BJ (cell line): ENCODE data around the gene MRPL27. TPM values are rescaled to one million over a fixed set of nuclear protein-coding genes. Genes with fewer than 3 reads are reported as not detected.
"Not testable (repeated sequence)": the region's sequence is repeated elsewhere in the genome, so short reads cannot be mapped to it uniquely, and the experiment has no call there.

Experiments used
- CTCF ChIA-PET: fragments of 350-600 bp; formaldehyde crosslinking; extraction: SDS; loops from one replicate; lab custom pipeline; 2021; ENCODE audit warnings: antibody characterized with exemption, inconsistent platforms; lab: Yijun Ruan, JAX
- POLR2A ChIA-PET: fragments of 300-600 bp; sonication (Branson Sonifier 250); formaldehyde crosslinking; extraction: SDS; loops from one replicate; lab custom pipeline; 2021; ENCODE audit warnings: antibody characterized with exemption; lab: Charles Lee
- DNase-seq: peaks from one replicate; pipeline ENCODE4 v3.0.0-alpha.2; 2011; ENCODE audit warnings: low read depth
- H3K27me3 ChIP-seq: 2 replicates; pipeline ENCODE4 v1.6.0; 2011; ENCODE audit warnings: low read length; ENCODE audit not compliant: control insufficient read depth, insufficient read depth
- H3K36me3 ChIP-seq: 2 replicates; pipeline ENCODE4 v1.5.1; 2011; ENCODE audit warnings: low read length; ENCODE audit not compliant: control insufficient read depth, insufficient read depth
- H3K4me3 ChIP-seq: 2 replicates; pipeline ENCODE4 v1.5.1; 2011; ENCODE audit warnings: low read depth, mild to moderate bottlenecking, control low read depth, low read length
- CTCF ChIP-seq: IDR thresholded peaks from 2 replicates; pipeline ENCODE4 v1.5.1; 2011; ENCODE audit warnings: low read depth, mild to moderate bottlenecking, control low read depth, inconsistent platforms, low read length, moderate library complexity; ENCODE audit not compliant: insufficient read depth
- polyA plus RNA-seq: library from polyadenylated mRNA; depleted of rRNA; stranded (reverse); fragments of >200 nt; gene quantifications from 2 replicates; pipeline ENCODE4 v1.2.3, GENCODE V29; 2011

Gene MRPL27
- polyA plus RNA-seq, 1 experiment = 142 TPM

- no peaks in the 10 kb centered on the region for H3K36me3 ChIP-seq
- H3K4me3 ChIP-seq = no peak overlapping the region
- no peak for TF ChIP-seq CTCF
- H3K27me3 ChIP-seq = no peaks in the 10 kb centered on the region
- no peak for DNase-seq
- ChIA-PET CTCF (no interaction called here), POLR2A (no interaction called here)
Observed at GRCh38 chr17:50414808-50415207, 41.8 kb upstream of the MRPL27 start.

GRCh38 chr17:50412188-50412732 is 39.3 kb upstream of the MRPL27 start:
- H3K27me3 ChIP-seq = no peaks in the 10 kb centered on the region
- no peak for DNase-seq
- H3K4me3 ChIP-seq = no peak overlapping the region
- CTCF ChIA-PET = interaction anchor here (2.6 kb wide), 1 partner anchor 15 kb away, joined by 13 read pairs; the partner anchor contains the start of gene LRRC59
- no peak for TF ChIP-seq CTCF
- no peaks in the 10 kb centered on the region for H3K36me3 ChIP-seq
- POLR2A ChIA-PET = no interaction called here

- TF ChIP-seq CTCF = no peak
- CTCF ChIA-PET = interaction anchor here (2.8 kb wide), 1 partner anchor 10 kb away, joined by 25 read pairs; the partner anchor contains the start of gene LRRC59
- POLR2A ChIA-PET = no interaction called here
- Histone ChIP-seq H3K36me3 (no peaks in the 10 kb centered on the region), H3K4me3 (no peak overlapping the region), H3K27me3 (peaks cover 10% of the 10 kb centered on the region)
- no peak for DNase-seq
Observed at GRCh38 chr17:50407921-50408320, 34.9 kb upstream of the MRPL27 start.

GRCh38 chr17:50406578-50406977 is 33.6 kb upstream of the MRPL27 start:
- peaks cover 10% of the 10 kb centered on the region for H3K27me3 ChIP-seq
- ChIA-PET CTCF (interaction anchor here (1.0 to 2.8 kb wide), 2 partner anchors 9 kb away, joined by 3 to 25 read pairs; partner anchors contain the start of gene LRRC59), POLR2A (no interaction called here)
- no peak for TF ChIP-seq CTCF
- no peak for DNase-seq
- no peak overlapping the region for H3K4me3 ChIP-seq
- H3K36me3 ChIP-seq = no peaks in the 10 kb centered on the region

GRCh38 chr17:50405351-50405750 is 32.4 kb upstream of the MRPL27 start:
- H3K4me3 ChIP-seq, POLR2A ChIA-PET, DNase-seq, H3K36me3 ChIP-seq: not testable (repeated sequence)
- CTCF ChIA-PET = interaction anchor here (0.6 kb wide), 1 partner anchor 77 kb away, joined by 3 read pairs; no protein-coding TSS in a partner anchor
- peaks cover 10% of the 10 kb centered on the region for H3K27me3 ChIP-seq

GRCh38 chr17:50399591-50399990 is 26.6 kb upstream of the MRPL27 start:
- H3K4me3 ChIP-seq, H3K36me3 ChIP-seq, H3K27me3 ChIP-seq, CTCF ChIA-PET, DNase-seq, POLR2A ChIA-PET: not testable (repeated sequence)

- H3K4me3 ChIP-seq, H3K27me3 ChIP-seq, DNase-seq, POLR2A ChIA-PET, H3K36me3 ChIP-seq: not testable (repeated sequence)
- CTCF ChIA-PET = interaction anchor here (0.6 to 3.1 kb wide), 11 partner anchors 9 to 350 kb away, joined by 3 to 27 read pairs (median 5); partner anchors contain the start of gene RSAD1
Observed at GRCh38 chr17:50398672-50399071, 25.7 kb upstream of the MRPL27 start.
